Measurements from ENCODE around the gene NEURL3. TPM values are rescaled to one million over a fixed set of nuclear protein-coding genes. Genes with fewer than 3 reads are reported as not detected.

The NEURL3 gene
- total and polyA plus RNA-seq, 4 donors = 0.24 to 2.1 (median 0.72) TPM

- WGBS, 2 donors = 68 to 79% methylated on average over 8 of the region's 8 CpGs
- H3K27ac ChIP-seq (ENCODE audit: low read depth in 1 of 2, low read length in 1 of 2) = no peak overlapping the region
- no peak for TF ChIP-seq CTCF (IDR thresholded peaks at IDR 0.05; ENCODE audit: control extremely low read depth, extremely low read depth)
- H3K27me3 ChIP-seq (ENCODE audit: control insufficient read depth in 3 of 3, insufficient read depth in 3 of 3, low read length in 2 of 3) = no peaks in the 10 kb centered on the region
- H3K4me1 ChIP-seq (ENCODE audit: control insufficient read depth in 5 of 5, insufficient read depth in 5 of 5, low read length in 5 of 5) = peaks cover 0 to 14% (median 3%) of the 10 kb centered on the region in 5 donors
- ATAC-seq (ENCODE audit: insufficient read depth, low FRiP score) (no peak), DNase-seq (no peak)
- H3K9ac ChIP-seq (ENCODE audit: insufficient read depth in 1 of 2, low read length in 2 of 2) = no peak overlapping the region
- no peak overlapping the region for H3K4me3 ChIP-seq
- peaks cover 0 to 2% (median 0%) of the 10 kb centered on the region in 4 donors for H3K9me3 ChIP-seq (ENCODE audit: control insufficient read depth in 4 of 4, insufficient read depth in 3 of 4, low read length in 3 of 4)
- peaks cover 0 to 53% (median 0%) of the 10 kb centered on the region in 4 donors for H3K36me3 ChIP-seq (ENCODE audit: control insufficient read depth in 4 of 4, insufficient read depth in 4 of 4, low read length in 4 of 4)
Measured at GRCh38 chr2:96546797-96547196, 41.6 kb upstream of the NEURL3 start.

GRCh38 chr2:96546321-96546720, 41.2 kb upstream of the NEURL3 start:
- Histone ChIP-seq H3K36me3 (ENCODE audit: control insufficient read depth in 4 of 4, insufficient read depth in 4 of 4, low read length in 4 of 4) (peaks cover 0 to 50% (median 0%) of the 10 kb centered on the region in 4 donors), H3K27me3 (ENCODE audit: control insufficient read depth in 3 of 3, insufficient read depth in 3 of 3, low read length in 2 of 3) (no peaks in the 10 kb centered on the region), H3K27ac (ENCODE audit: low read depth in 1 of 2, low read length in 1 of 2) (no peak overlapping the region), H3K4me1 (ENCODE audit: control insufficient read depth in 5 of 5, insufficient read depth in 5 of 5, low read length in 5 of 5) (peaks cover 0 to 14% (median 4%) of the 10 kb centered on the region in 5 donors), H3K4me3 (no peak overlapping the region), H3K9me3 (ENCODE audit: control insufficient read depth in 4 of 4, insufficient read depth in 3 of 4, low read length in 3 of 4) (peaks cover 0 to 2% (median 0%) of the 10 kb centered on the region in 4 donors), H3K9ac (ENCODE audit: insufficient read depth in 1 of 2, low read length in 2 of 2) (no peak overlapping the region)
- WGBS, 2 donors = 90 to 91% methylated on average over 5 of the region's 5 CpGs
- no peak for TF ChIP-seq CTCF (IDR thresholded peaks at IDR 0.05; ENCODE audit: control extremely low read depth, extremely low read depth)
- ATAC-seq (ENCODE audit: insufficient read depth, low FRiP score) (no peak), DNase-seq (no peak)

GRCh38 chr2:96542357-96542977, 37.3 kb upstream of the NEURL3 start:
- Histone ChIP-seq H3K27me3 (ENCODE audit: control insufficient read depth in 3 of 3, insufficient read depth in 3 of 3, low read length in 2 of 3) (no peaks in the 10 kb centered on the region), H3K36me3 (ENCODE audit: control insufficient read depth in 4 of 4, insufficient read depth in 4 of 4, low read length in 4 of 4) (peaks cover 0 to 19% (median 0%) of the 10 kb centered on the region in 4 donors), H3K9ac (ENCODE audit: insufficient read depth in 1 of 2, low read length in 2 of 2) (no peak overlapping the region), H3K4me1 (ENCODE audit: control insufficient read depth in 5 of 5, insufficient read depth in 5 of 5, low read length in 5 of 5) (peaks cover 0 to 27% (median 0%) of the 10 kb centered on the region in 5 donors), H3K27ac (ENCODE audit: low read depth in 1 of 2, low read length in 1 of 2) (no peak overlapping the region), H3K4me3 (no peak overlapping the region), H3K9me3 (ENCODE audit: control insufficient read depth in 4 of 4, insufficient read depth in 3 of 4, low read length in 3 of 4) (peaks cover 0 to 2% (median 0%) of the 10 kb centered on the region in 4 donors)
- DNase-seq (no peak), ATAC-seq (ENCODE audit: insufficient read depth, low FRiP score) (no peak)
- TF ChIP-seq CTCF (IDR thresholded peaks at IDR 0.05; ENCODE audit: control extremely low read depth, extremely low read depth) = no peak
- 94 to 97% methylated on average over 8 of the region's 8 CpGs for WGBS, 2 donors

Data from lung (tissue), 12 donors.